HG03060 (cell line): ENCODE measurements around the gene GRAMD1B.

ENCODE experiments used
- ATAC-seq: cut with Tn5 transposase; IDR thresholded peaks from one replicate; pipeline ENCODE4 v1.9.1; 2021; ENCODE audit warnings: low read depth, moderate number of reproducible peaks; ENCODE audit not compliant: unreplicated experiment

Gene GRAMD1B

GRCh38 chr11:123607781-123608180, 177.7 kb downstream of the GRAMD1B start:
- no peak for ATAC-seq

GRCh38 chr11:123608371-123608770, 178.3 kb downstream of the GRAMD1B start:
- ATAC-seq = no peak

GRCh38 chr11:123608945-123609344, 178.9 kb downstream of the GRAMD1B start:
- ATAC-seq = no peak

GRCh38 chr11:123611698-123612097, 181.6 kb downstream of the GRAMD1B start:
- ATAC-seq = no peak

- ATAC-seq = no peak
These were observed 186.6 kb downstream of the GRAMD1B start for GRCh38 chr11:123616505-123617198.

GRCh38 chr11:123622576-123622975, 192.5 kb downstream of the GRAMD1B start:
- no peak for ATAC-seq

- ATAC-seq = no peak
These were observed 194.9 kb downstream of the GRAMD1B start for GRCh38 chr11:123624974-123625373.

- no peak for ATAC-seq
These were observed 199.0 kb downstream of the GRAMD1B start for GRCh38 chr11:123628936-123629683.

GRCh38 chr11:123630126-123630608, 200.1 kb downstream of the GRAMD1B start:
- no peak for ATAC-seq

GRCh38 chr11:123640029-123640428, 210.0 kb downstream of the GRAMD1B start:
- no peak for ATAC-seq

- no peak for ATAC-seq
These were observed 210.8 kb downstream of the GRAMD1B start for GRCh38 chr11:123640677-123641494.

GRCh38 chr11:123641495-123641840, 211.4 kb downstream of the GRAMD1B start:
- no peak for ATAC-seq

GRCh38 chr11:123642435-123642834, 212.4 kb downstream of the GRAMD1B start:
- no peak for ATAC-seq

- no peak for ATAC-seq
These were observed 215.4 kb downstream of the GRAMD1B start for GRCh38 chr11:123645286-123645975.

- no peak for ATAC-seq
These were observed 220.8 kb downstream of the GRAMD1B start for GRCh38 chr11:123650901-123651300.

- ATAC-seq = no peak
These were observed 222.5 kb downstream of the GRAMD1B start for GRCh38 chr11:123652599-123652998.

- no peak for ATAC-seq
These were observed 223.4 kb downstream of the GRAMD1B start for GRCh38 chr11:123653483-123653826.

GRCh38 chr11:123653827-123654565, 223.9 kb downstream of the GRAMD1B start:
- ATAC-seq = no peak

- ATAC-seq = no peak
These were observed 224.6 kb downstream of the GRAMD1B start, which contains the start of gene SCN3B for GRCh38 chr11:123654566-123655081. TSS of gene SCN3B (minus strand) at chr11:123654624. CDS start at chr11:123653801, 823 bp downstream.

GRCh38 chr11:123659311-123659710, 229.2 kb downstream of the GRAMD1B start:
- ATAC-seq = no peak
